A204.1 (cell line): ENCODE data around the gene ZNF521.

Source experiments
- FAIRE-seq: peaks from 2 replicates; lab custom pipeline; 2012; peaks lifted over from hg19 to GRCh38; lab: Jason Lieb, UNC

Gene ZNF521

DNA sequence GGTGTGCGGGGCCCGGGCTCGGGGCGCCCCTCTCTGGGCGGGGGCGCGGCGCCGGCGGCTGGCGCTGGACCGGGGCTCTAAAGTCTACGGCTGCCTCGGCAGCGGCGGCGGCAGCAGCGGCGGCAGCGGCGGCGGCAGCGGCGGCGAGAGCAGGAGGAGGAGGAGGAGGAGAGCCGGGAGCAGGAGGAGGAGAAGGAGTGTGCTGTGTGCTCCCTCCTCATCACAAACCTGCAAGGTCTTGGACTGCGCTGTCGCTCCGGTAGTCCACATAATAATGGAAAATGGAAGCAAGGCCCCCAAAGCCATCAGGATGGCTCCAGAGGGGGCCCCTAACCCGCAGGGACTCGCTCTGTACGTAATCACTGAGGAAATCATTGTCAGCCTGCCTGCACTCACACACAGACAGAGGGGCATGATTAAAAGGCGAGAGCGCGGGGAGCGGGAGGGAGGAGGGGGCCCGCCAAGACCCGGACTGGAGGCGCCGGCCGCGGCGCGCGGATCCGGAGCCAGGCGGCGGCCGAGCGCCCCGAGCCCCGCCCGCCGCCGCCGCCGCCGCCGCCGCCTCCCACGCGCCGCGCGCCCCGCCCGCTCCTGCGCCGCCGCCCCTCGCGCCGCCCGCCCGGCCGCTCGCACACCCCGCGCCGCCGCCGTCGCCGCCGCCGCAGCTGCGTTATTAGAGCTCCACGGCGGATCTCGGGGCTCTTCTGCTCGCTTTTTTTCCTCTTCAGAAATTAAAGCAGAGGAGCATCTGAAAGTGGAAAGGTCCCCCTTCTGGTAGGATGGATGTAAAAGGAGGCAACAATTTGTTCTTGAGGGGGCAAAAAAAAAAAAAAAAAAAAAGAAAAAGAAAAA lies at the start of gene ZNF521:
Gene ZNF521 (minus strand): TSS at position 390 of the 852 bp plus-strand sequence. CDS start 1,220 bp downstream, outside the sequence.
- FAIRE-seq: no peak

DNA sequence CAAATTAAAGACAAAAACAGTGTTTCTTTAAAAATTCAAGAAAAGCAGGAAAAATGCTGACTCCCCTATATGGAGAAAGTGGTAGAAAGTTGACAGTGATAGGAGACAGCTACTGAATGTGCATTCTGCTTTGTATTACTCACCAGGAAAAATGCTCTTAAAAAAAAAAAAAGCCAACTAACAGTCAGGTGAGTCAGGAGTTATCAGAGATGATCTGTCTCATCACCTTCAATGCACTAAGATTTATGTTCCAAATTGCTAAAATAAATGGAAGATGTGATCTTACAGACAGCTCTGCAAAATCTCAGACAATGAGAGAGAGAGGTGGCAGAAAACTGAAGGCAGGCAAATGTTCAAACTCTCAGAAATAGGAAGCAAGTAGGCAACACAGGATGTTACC lies 47.6 kb upstream of the ZNF521 start:
- FAIRE-seq: no peak

DNA sequence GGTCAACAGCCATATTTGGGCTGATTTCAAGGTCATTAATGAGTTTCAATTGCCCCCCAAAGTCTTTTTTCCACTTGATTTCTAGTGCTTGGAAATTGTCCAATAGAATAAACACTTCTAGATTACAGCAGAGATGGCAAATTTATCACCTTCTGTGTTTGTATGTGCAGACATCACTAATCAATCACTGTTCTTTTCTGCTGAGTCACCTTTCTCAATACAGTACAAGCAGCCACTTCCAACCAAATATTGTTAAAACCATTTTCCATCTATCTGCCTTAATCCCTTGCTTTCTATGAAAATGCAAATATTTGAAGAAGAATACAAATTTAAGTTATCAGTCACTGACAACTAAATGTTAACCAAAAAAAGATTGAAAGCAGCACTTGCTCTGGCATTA lies 40.2 kb upstream of the ZNF521 start:
- FAIRE-seq: no peak

DNA sequence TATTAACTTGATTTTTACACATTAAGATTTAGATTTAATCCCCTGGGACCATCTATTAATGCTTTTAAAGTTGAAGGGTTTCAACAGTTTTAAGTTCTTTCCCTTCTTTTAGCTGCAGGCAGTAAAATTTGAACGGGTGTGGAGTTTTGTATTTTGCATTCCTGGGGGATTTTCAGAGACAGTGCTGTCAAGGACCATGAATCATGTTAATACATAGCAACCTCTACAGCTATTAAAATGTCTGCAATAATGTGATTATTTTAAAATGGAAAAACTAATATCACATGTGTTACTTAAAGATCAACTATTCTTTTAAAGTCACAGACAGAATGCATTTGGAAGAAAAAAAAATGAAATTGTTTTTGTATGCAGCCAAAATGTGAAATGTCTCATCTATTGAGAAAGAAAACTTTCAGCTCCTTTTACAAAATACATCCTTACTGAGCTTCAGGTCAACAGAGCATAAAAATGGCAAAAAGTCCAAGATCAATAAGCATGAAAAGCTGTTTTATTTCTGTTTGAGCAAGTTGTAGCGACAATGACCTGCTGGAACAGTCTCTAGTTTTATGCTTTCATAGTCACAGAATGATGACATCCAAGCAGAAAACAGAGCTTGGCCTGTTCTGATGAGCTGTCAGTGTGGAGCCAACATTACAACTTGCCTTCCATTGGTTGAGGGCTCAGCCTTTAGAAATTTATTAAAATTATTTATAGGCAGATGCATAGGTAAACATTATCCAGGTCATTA lies 21.6 kb upstream of the ZNF521 start:
- FAIRE-seq: no peak

DNA sequence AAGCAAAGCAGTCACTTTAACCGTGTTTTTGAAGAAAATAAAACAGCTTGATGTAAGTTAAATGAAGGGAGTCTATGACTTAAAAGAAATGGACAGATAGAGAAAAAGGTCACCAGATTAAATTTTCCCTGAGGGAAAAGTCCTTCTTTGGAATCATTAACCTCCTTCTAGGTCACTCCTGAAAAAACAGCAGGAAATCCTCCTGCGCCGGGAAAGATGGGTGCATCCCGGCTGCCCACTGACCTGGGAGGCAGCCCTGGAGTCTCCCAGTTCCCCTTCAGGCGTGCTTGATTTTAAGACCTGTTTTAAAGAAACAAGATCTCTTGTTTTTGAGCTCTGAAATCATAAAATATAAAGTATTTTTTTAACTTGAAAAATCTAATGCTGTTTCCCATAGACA lies 18.4 kb upstream of the ZNF521 start:
- FAIRE-seq: no peak

GRCh38 chr18:25365242-25365641 lies 13.3 kb upstream of the ZNF521 start:
- no peak for FAIRE-seq

DNA sequence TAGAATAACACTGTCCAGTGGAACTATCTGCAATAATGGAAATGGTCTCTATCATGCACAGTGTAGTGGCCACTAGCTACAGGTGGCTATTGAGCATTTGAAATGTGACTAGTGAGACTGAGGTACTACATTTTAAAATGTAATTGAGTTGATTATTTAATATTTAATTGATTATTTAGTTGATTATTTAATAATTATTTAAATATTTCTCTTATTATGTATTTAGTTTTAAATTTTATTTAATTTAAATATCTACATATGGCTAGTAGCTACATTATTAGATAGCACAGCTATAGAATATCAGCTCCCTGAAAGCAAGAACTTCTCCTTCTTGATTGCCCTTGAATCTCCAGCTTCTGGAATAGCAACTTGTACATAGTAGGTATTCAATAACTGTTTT lies 12.8 kb upstream of the ZNF521 start:
- no peak for FAIRE-seq

- FAIRE-seq: no peak
Observed at GRCh38 chr18:25360301-25360899, 8.4 kb upstream of the ZNF521 start.

GRCh38 chr18:25353080-25353479 lies 1.1 kb upstream of the ZNF521 start:
- FAIRE-seq: no peak

- no peak for FAIRE-seq
Observed at GRCh38 chr18:25352629-25353005, 651 bp upstream of the ZNF521 start.

DNA sequence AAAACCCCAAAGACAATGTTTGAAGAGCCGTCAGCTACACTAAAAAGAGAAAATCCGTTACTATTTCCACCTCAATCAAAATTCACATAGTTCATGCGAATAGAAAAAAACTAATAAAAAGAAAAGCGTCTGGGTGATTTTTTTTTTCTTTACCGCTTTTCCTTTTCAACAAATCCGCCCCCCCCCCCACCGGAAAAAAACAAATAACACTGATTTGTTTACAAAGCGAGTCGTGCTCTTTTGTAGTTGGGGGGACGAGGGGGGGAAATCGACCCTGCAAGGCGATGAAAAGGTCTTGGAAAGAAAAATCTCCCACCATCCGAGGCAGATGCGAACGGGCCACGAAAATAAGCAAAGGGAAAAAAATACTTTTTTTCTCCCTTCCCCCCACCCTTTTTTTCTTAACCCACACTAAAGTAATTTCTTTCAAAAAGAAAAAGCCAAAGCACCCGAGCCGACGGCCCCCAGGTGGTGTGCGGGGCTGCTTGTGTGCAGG lies 638 bp downstream of the ZNF521 start:
- FAIRE-seq: no peak

DNA sequence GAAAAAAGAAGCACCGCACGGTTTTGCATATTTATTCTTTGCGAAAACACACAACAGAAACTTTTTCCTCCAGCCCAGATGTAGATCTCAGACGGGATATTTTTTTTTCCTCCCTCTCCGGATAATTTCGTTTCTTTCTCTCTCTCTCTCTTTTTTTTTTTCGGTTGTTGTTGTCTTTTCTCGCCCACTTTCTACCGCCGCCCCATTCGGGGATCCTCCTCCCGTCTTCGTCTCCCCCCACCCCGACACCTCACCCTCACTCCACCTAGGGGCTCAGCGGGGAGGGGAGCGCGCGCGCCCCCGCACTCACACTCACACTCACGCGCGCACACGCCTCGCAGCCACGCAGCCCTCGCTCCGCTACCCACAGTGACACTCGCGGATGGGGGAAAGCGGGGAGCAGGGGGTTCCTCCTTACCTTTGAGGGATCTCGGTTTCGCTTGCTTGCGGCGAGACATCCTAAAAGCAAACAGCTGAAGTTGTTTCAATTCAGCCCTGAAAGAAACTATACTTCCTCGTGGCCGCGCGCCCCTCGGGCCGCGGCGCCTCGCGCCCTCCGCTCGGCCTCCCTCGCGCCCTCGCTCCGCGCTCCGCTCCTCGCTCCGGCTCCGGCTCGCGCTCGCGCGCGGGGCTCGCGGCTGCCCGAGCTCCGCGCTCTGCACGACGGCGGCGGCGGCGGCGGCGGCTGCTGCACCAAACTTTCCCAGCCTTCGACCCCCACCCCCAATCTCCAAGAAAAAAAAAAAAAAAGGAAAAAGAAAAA lies 1.3 kb downstream of the ZNF521 start:
- FAIRE-seq: no peak

DNA sequence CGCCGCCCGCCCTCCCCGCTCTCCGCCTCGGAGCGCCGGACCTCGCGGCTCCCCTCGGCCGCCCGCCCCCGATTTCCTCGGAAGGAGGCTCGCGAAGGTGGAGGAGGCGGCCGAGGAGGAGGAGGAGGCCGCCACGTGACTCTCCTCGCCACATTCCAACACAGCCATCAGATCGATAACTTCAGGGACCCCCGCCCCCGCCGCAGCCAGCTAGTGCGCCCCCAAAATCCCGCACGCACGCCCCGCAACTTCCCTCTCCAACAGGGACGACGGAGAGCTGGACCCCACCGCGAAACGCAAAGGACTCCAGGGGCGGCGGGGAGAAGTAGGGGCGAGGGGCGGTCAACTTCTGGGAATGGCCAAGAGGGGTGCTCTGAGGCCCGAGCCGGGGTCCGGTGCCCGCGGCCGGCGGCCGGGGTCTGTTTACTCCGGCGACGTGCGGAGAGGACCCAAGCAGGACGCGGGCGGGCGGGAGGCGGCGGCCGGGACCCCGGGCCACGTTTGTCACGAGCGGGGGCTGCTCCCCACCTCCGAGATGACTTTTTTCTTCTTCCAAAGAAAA lies 2.0 kb downstream of the ZNF521 start:
- no peak for FAIRE-seq

- FAIRE-seq: no peak
Observed at GRCh38 chr18:25349131-25349925, 2.6 kb downstream of the ZNF521 start.

GRCh38 chr18:25348386-25349130 lies 3.4 kb downstream of the ZNF521 start:
- FAIRE-seq: peak; percentile 66

DNA sequence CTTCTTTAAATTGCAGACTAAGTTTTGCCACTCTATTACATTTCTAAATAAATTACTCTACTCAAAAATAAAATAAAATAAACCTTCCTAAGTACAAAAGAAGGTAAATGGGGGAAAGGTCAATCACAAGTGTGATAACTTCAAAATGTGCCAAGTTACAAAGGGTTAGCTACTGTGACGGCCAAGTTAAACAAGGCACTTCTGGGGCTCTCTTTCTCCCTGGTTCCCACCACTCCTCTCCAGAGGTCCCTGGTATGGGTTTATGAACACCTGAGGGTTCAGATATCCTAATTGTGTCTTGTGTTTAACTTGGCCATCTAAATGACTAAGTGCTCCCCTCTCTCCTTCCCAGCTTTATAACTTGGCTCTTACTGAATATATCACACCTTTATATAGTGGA lies 5.4 kb downstream of the ZNF521 start:
- FAIRE-seq: no peak

- no peak for FAIRE-seq
Observed at GRCh38 chr18:25345081-25345866, 6.7 kb downstream of the ZNF521 start.

- FAIRE-seq: no peak
Observed at GRCh38 chr18:25341831-25342230, 10.1 kb downstream of the ZNF521 start.

- no peak for FAIRE-seq
Observed at GRCh38 chr18:25340762-25341161, 11.2 kb downstream of the ZNF521 start.

DNA sequence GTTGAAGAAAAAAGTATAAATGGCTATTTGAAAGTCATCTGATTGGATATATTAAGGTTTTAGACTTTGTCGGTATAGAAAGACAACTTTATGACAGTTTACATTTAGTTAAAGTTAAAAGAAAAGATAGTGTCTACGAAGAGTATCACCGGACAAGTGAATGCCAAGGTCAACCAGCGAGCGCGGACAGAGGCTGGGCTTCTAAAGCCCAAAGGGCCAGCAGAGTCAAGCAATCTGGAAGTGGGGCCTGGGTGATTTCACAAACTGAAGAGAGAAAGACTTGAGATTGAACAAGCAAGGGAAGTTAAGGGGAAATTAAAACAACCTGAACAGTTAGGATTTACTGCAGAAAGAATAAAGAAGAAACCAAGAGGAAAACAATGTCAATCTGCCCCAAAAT lies 16.3 kb downstream of the ZNF521 start:
- no peak for FAIRE-seq
